HG03066 (cell line): ENCODE measurements around the gene OR5T1.

Source experiments
- ATAC-seq: cut with Tn5 transposase; IDR thresholded peaks from one replicate; pipeline ENCODE4 v1.9.1; 2021; ENCODE audit warnings: low read depth; ENCODE audit not compliant: unreplicated experiment

Gene OR5T1

DNA sequence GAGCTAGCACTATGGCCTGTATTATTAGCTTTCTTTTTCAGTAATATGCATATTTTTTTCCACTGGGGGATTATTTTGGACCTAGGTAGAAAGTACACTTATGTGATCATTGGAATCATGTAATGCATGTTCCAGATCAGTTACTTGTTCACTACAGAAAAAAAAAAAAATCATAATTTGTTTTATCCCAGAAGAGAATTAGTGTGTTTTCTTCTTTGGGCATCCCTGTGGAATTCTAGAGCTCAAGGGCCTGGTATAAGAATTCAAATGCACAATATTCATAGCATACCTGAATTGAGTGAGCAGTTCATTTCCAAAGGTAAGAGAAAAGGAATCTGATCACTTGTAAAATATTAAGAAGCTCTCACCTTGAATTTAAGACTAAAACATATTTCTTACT is at the start of gene OR5T1:
TSS of gene OR5T1 (plus strand) at position 301 of the 400 bp plus-strand sequence. CDS start 1,485 bp downstream, outside the sequence.
- ATAC-seq = no peak

GRCh38 chr11:56234155-56234554 is 39.8 kb upstream of the OR5T1 start, which contains the start of gene OR5T2:
TSS of gene OR5T2 (minus strand) at chr11:56234255. CDS start at chr11:56233062, 1,193 bp downstream.
- no peak for ATAC-seq

GRCh38 chr11:56251954-56252353 is 22.0 kb upstream of the OR5T1 start, which contains the start of gene OR5T3:
TSS of gene OR5T3 (plus strand) at chr11:56252254. CDS start at chr11:56252254, 0 bp downstream.
- no peak for ATAC-seq

DNA sequence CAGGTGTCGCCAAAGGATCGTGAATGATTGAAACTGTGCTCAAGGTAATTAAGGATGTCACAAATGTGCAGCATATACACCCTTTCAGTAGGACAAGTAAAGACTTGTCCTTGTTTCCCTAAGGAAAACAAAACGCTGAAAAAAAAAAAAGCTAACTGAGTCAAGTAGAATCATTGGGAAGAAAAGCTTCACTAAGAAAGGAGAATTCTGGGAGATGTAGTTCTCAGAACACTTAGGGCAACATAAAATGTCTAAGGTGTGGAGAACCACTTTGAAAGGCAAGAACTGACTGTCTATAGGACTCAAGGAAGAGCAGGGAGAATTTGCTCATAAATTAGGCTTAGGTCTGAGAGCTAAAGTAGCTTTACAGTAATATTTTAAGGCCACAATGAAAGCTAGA is 2.9 kb upstream of the OR5T1 start:
- ATAC-seq = no peak

DNA sequence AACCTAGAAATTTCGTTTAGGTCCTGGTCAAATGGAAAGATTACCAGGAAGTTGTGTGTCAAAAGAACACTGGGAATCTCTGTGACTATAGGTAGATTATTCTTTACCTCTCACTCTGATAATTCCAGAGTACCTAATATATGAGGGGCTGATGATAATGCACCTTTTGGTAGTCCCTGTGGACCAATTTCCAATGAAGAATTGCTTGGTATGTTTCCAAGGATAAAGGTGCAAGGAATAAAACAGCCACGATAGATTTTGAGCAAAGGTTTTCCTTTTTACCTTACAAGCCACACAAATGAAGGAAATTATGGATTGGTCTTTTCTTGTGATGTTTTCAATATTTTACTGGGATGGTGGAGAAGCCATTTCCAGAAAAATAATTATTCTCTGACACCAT is 18.2 kb downstream of the OR5T1 start, which contains the start of gene OR8H1:
TSS of gene OR8H1 (minus strand) at position 101 of the 400 bp plus-strand sequence. CDS start 1,192 bp downstream, outside the sequence.
- ATAC-seq = no peak

DNA sequence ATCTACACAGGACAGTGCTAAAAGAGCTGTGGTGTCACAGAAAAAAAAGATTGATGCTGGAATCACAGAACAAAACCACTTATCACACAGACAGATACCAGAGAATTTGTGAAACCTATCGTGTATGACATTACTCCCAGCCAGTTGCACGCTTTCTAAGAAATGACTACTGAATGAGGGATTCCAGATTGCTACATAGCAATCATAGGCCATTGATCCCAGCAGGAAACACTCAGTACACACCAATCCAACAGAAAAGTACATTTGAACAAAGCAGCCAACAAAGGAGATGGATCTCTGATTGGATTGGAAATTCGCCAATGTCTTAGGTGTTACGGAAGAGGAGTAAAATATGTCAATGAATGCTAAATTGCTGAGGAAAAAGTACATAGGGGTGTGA is 22.9 kb downstream of the OR5T1 start:
- ATAC-seq = no peak

DNA sequence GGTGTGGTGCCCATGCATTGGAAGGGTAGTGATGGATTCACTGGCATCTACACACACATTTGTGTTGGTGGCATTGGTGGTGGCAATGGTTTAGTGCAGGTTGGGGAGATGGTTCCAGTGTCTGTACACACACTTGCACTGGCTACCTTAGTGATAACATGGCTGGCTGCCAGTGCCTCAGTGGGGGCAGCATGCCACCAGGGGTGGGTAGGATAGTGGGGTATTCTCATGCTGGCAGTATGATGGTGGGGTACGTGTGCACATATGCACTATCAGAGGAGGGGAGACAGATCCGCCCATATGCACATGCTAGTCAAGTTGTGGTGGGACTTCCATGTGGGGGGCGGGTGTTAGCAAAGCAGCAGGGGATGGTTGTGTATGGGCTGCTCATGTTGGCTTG is 33.9 kb downstream of the OR5T1 start:
- ATAC-seq = no peak

DNA sequence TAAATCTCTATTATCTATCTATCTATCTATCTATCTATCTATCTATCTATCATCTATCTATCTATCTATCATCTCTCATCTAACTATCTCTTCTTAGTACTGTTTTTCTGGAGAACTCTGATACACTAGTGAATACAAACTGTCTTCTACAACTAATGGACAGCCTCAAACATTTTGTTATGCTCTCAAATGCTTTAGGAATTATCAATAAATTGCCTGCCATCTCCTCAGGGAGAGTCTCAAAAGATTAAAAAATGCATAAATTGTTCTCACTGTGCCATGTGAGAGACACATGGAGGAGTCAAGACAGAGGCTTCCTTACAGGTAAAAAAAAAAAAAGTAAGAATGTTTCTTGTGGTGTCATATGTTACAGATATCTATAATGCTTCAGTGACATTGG is 40.9 kb downstream of the OR5T1 start, which contains the start of gene OR8K3:
TSS of gene OR8K3 (plus strand) at position 301 of the 400 bp plus-strand sequence. CDS start 3,163 bp downstream, outside the sequence.
- ATAC-seq = no peak
